Uterus (tissue), 4 donors: ENCODE results near the gene CACNA1C. TPM values are rescaled to one million over a fixed set of nuclear protein-coding genes. Genes with fewer than 3 reads are reported as not detected.

Experiments
- DNase-seq, 2 donors: peaks; one replicate each; pipeline ENCODE4 v3.0.0-alpha.2; 2019 to 2020
- H3K27ac ChIP-seq, 2 donors: fragments of 200-600 bp; sonication (generic); 1 replicate in 1 of 2; 2 replicates in 1 of 2; pipeline ENCODE4 v1.5.1; 2016 to 2018
- H3K27me3 ChIP-seq, 2 donors: fragments of 200-600 bp; sonication (generic); one replicate each; pipeline ENCODE4 v1.5.1; 2018 to 2019; ENCODE audit warnings: control low read depth in 1 of 2
- H3K36me3 ChIP-seq, 2 donors: fragments of 200-600 bp; sonication (generic); one replicate each; pipeline ENCODE4 v1.5.1; 2019; ENCODE audit warnings: control low read depth in 1 of 2
- H3K4me1 ChIP-seq, 2 donors: fragments of 200-600 bp; sonication (generic); one replicate each; pipeline ENCODE4 v1.5.1; 2018 to 2019; ENCODE audit warnings: control low read depth in 1 of 2
- H3K4me3 ChIP-seq, 2 donors: fragments of 200-600 bp; sonication (generic); 1 replicate in 1 of 2; 2 replicates in 1 of 2; pipeline ENCODE4 v1.5.1; 2018 to 2019; ENCODE audit warnings: mild to moderate bottlenecking in 1 of 2
- H3K9me3 ChIP-seq, 2 donors: fragments of 200-600 bp; sonication (generic); one replicate each; pipeline ENCODE4 v1.5.1; 2019; ENCODE audit warnings: control low read depth in 1 of 2
- CTCF ChIP-seq, 4 experiments: fragments of 200-600 bp in 2 of 4; fragments of 450-650 bp in 2 of 4; sonication (generic) in 2 of 4; IDR thresholded peaks; one replicate each; pipeline ENCODE4 v1.5.1; 2016 to 2019; ENCODE audit warnings: antibody characterized with exemption in 4 of 4, mild to moderate bottlenecking in 2 of 4, moderate library complexity in 1 of 4
- POLR2A ChIP-seq, 2 donors: fragments of 450-650 bp; IDR thresholded peaks; one replicate each; pipeline ENCODE4 v1.6.1; 2016; ENCODE audit warnings: antibody characterized with exemption in 2 of 2, mild to moderate bottlenecking in 1 of 2, moderate library complexity in 1 of 2
- intact Hi-C: fragments of 100-400 bp; cut with DNase I; formaldehyde crosslinking; loops from one replicate; pipeline ENCODE4 v1.15.1; 2023; ENCODE audit warnings: low total_unique reads
- total RNA-seq, 4 donors: library from RNA; depleted of rRNA in 3 of 4; stranded (reverse); fragments of >200 nt in 3 of 4; gene quantifications; one replicate each; pipeline versions ENCODE4 v1.1.0 to v1.2.4, GENCODE V29; 2014 to 2023
- donor health status: DM: yes; HTN: yes; CAD: no.

The CACNA1C gene
- total RNA-seq, 4 donors from 2014 or later: 15.9 to 121 (median 32.1) TPM

- no peak for DNase-seq
- Histone ChIP-seq H3K27me3 (no peaks in the 10 kb centered on the region), H3K36me3 (no peaks in the 10 kb centered on the region), H3K4me3 (no peak overlapping the region), H3K9me3 (no peaks in the 10 kb centered on the region), H3K4me1 (no peaks in the 10 kb centered on the region), H3K27ac (peak overlapping the region in 1 of 2 donors; percentile 21)
- intact Hi-C loops: no loop called here
- TF ChIP-seq POLR2A (IDR thresholded peaks at IDR 0.05) (no peak), CTCF (IDR thresholded peaks at IDR 0.05) (no peak)
Measured at GRCh38 chr12:2648406-2648805, 595.6 kb downstream of the CACNA1C start.

GRCh38 chr12:2649201-2650030 is 596.6 kb downstream of the CACNA1C start:
- DNase-seq: no peak
- intact Hi-C loops: no loop called here
- TF ChIP-seq POLR2A (IDR thresholded peaks at IDR 0.05) (no peak), CTCF (IDR thresholded peaks at IDR 0.05) (no peak)
- peak overlapping the region; percentile 43 to 56 for H3K27ac ChIP-seq
- H3K9me3 ChIP-seq: no peaks in the 10 kb centered on the region
- H3K4me1 ChIP-seq: no peaks in the 10 kb centered on the region
- no peak overlapping the region for H3K4me3 ChIP-seq
- H3K27me3 ChIP-seq: no peaks in the 10 kb centered on the region
- no peaks in the 10 kb centered on the region for H3K36me3 ChIP-seq

DNA sequence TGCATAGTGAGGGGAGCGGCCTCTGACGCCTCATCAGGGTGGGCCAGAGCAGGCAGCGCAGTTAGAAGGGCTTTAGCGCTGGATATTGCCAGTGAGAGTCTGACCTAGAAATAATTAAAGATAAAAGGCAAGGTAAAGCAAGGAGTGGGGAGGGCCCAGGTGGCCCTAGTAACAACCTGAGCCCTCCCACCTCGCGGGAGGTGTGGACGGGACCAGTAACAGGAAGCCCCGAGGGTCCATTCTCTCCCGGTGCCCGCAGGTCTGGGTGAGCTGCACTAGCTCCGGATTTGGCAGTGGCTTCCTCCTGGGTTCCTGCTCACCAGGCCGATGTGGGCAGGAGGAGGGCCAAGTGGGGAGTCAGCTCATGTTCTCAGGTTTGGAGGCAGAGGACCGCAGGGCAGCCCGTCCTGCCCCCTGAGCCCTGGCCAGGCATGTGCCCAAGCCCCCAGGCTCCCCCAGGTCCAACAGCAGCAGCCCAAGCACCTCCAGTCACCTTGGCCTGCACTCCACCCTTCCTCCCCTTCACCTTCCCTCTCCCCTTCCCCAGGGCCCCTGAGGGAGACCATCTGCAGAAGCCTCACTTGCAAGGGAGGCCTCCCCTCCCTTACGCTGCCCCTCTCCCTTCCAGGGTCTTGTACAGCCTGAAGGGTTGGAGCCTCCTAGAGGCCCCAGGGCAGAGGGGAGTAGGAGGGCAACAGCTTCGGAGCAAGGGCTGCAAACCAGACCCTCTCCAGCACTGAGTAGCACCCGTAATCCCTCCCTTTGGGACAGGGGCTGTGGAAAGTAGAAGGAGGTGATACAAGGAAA is 597.7 kb downstream of the CACNA1C start:
- Histone ChIP-seq H3K9me3 (no peaks in the 10 kb centered on the region), H3K4me1 (no peaks in the 10 kb centered on the region), H3K4me3 (no peak overlapping the region), H3K27ac (peak overlapping the region; percentile 43 to 56), H3K27me3 (no peaks in the 10 kb centered on the region), H3K36me3 (no peaks in the 10 kb centered on the region)
- intact Hi-C loops: no loop called here
- peak in 1 of 2 donors; percentile 15 for DNase-seq
- TF ChIP-seq POLR2A (IDR thresholded peaks at IDR 0.05) (no peak), CTCF (IDR thresholded peaks at IDR 0.05) (no peak)

- Histone ChIP-seq H3K27me3 (no peaks in the 10 kb centered on the region), H3K27ac (peak overlapping the region; percentile 43 to 56), H3K9me3 (no peaks in the 10 kb centered on the region), H3K4me3 (no peak overlapping the region), H3K36me3 (no peaks in the 10 kb centered on the region), H3K4me1 (no peaks in the 10 kb centered on the region)
- intact Hi-C loops: no loop called here
- DNase-seq: peak in 1 of 2 donors; percentile 30
- TF ChIP-seq CTCF (IDR thresholded peaks at IDR 0.05) (no peak), POLR2A (IDR thresholded peaks at IDR 0.05) (no peak)
Measured at GRCh38 chr12:2651068-2651965, 598.5 kb downstream of the CACNA1C start.
